K562 treated with DMSO at 1 percent for 24 hours (cell line): ENCODE data around the gene ATAD3B. TPM values are rescaled to one million over a fixed set of nuclear protein-coding genes. Genes with fewer than 3 reads are reported as not detected.

Experiments used
- total RNA-seq: library from RNA; unstranded; fragments of 300-600 nt; gene quantifications from 2 replicates; pipeline ENCODE4 v1.2.3, GENCODE V29; 2022; ENCODE audit warnings: low read depth; ENCODE audit not compliant: insufficient read depth

The ATAD3B gene
- 24.3 and 26.9 TPM in 2 replicates for total RNA-seq

GRCh38 chr1:1471389-1472052, at the start of gene ATAD3B:
TSS of gene ATAD3B (plus strand) at chr1:1471765. CDS start at chr1:1471885, 120 bp downstream.

GRCh38 chr1:1435106-1435903, 36.3 kb upstream of the ATAD3B start, which contains the start of gene VWA1:
TSS of gene VWA1 (plus strand) at chr1:1435690. CDS start at chr1:1435749, 59 bp downstream.

GRCh38 chr1:1449099-1449739, 22.3 kb upstream of the ATAD3B start, which contains the start of gene ATAD3C:
TSS of gene ATAD3C (plus strand) at chr1:1449689. CDS start at chr1:1450684, 995 bp downstream.

GRCh38 chr1:1511533-1512285, 40.1 kb downstream of the ATAD3B start, which contains the start of gene ATAD3A:
TSS of gene ATAD3A (plus strand) at chr1:1512162. CDS start at chr1:1512269, 107 bp downstream.

GRCh38 chr1:1540090-1540817, 68.7 kb downstream of the ATAD3B start, which contains the start of gene TMEM240:
TSS of gene TMEM240 (minus strand) at chr1:1540624. CDS start at chr1:1540346, 278 bp downstream.

Other genes with a start within 250 kb of the ATAD3B start
- 276 and 297 TPM in 2 replicates for gene SDF4, start 239.8 kb upstream of the ATAD3B start, total RNA-seq
- gene B3GALT6, start 239.5 kb upstream of the ATAD3B start, total RNA-seq: 17.9 and 21.2 TPM in 2 replicates
- 1.9 and 2.5 TPM in 2 replicates for gene C1QTNF12, start 225.0 kb upstream of the ATAD3B start, total RNA-seq
- gene UBE2J2, start 197.9 kb upstream of the ATAD3B start, total RNA-seq: 114 and 118 TPM in 2 replicates
- 3.8 TPM in 2 replicates for gene SCNN1D, start 191.3 kb upstream of the ATAD3B start, total RNA-seq
- 52.1 and 55.0 TPM in 2 replicates for gene ACAP3, start 163.8 kb upstream of the ATAD3B start, total RNA-seq
- gene PUSL1, start 163.2 kb upstream of the ATAD3B start, total RNA-seq: 69.9 and 85.1 TPM in 2 replicates
- gene INTS11, start 147.1 kb upstream of the ATAD3B start, total RNA-seq: 216 and 263 TPM in 2 replicates
- gene CPTP, start 147.0 kb upstream of the ATAD3B start, total RNA-seq: 45.4 and 53.2 TPM in 2 replicates
- gene TAS1R3, start 140.5 kb upstream of the ATAD3B start, total RNA-seq: 0.57 and 0.95 TPM in 2 replicates
- 103 and 116 TPM in 2 replicates for gene DVL1, start 122.3 kb upstream of the ATAD3B start, total RNA-seq
- gene MXRA8, start 113.2 kb upstream of the ATAD3B start, total RNA-seq: 13.8 and 17.2 TPM in 2 replicates
- 342 and 344 TPM in 2 replicates for gene AURKAIP1, start 96.6 kb upstream of the ATAD3B start, total RNA-seq
- gene CCNL2, start 72.4 kb upstream of the ATAD3B start, total RNA-seq: 98.9 and 121 TPM in 2 replicates
- 141 and 157 TPM in 2 replicates for gene MRPL20, start 64.5 kb upstream of the ATAD3B start, total RNA-seq
- gene ANKRD65, start 50.5 kb upstream of the ATAD3B start, total RNA-seq: not detected in 2 replicates
- gene VWA1, start 36.1 kb upstream of the ATAD3B start, total RNA-seq: 22.4 and 26.0 TPM in 2 replicates
- 0.24 TPM in 1 of 2 replicates, not detected in the other for gene ATAD3C, start 22.1 kb upstream of the ATAD3B start, total RNA-seq
- 93.9 and 102 TPM in 2 replicates for gene ATAD3A, start 40.4 kb downstream of the ATAD3B start, total RNA-seq
- 2.1 and 3.4 TPM in 2 replicates for gene TMEM240, start 68.9 kb downstream of the ATAD3B start, total RNA-seq
- gene SSU72, start 103.1 kb downstream of the ATAD3B start, total RNA-seq: 207 and 208 TPM in 2 replicates
- 7.3 and 8.3 TPM in 2 replicates for gene FNDC10, start 128.4 kb downstream of the ATAD3B start, total RNA-seq
- 79.7 and 89.3 TPM in 2 replicates for gene MIB2, start 143.7 kb downstream of the ATAD3B start, total RNA-seq
- 0.78 and 2.0 TPM in 2 replicates for gene MMP23B, start 160.4 kb downstream of the ATAD3B start, total RNA-seq
- 45.9 and 49.0 TPM in 2 replicates for gene CDK11B, start 187.2 kb downstream of the ATAD3B start, total RNA-seq
- 66.2 and 69.4 TPM in 2 replicates for gene SLC35E2B, start 221.0 kb downstream of the ATAD3B start, total RNA-seq